Measurements from ENCODE around the gene ZG16.
A peak's percentile ranks its signal among the peaks of the same experiment; 100 is the strongest.
"Not testable (repeated sequence)": the region's sequence is repeated elsewhere in the genome, so short reads cannot be mapped to it uniquely, and the experiment has no call there.

ZG16 gene

DNA sequence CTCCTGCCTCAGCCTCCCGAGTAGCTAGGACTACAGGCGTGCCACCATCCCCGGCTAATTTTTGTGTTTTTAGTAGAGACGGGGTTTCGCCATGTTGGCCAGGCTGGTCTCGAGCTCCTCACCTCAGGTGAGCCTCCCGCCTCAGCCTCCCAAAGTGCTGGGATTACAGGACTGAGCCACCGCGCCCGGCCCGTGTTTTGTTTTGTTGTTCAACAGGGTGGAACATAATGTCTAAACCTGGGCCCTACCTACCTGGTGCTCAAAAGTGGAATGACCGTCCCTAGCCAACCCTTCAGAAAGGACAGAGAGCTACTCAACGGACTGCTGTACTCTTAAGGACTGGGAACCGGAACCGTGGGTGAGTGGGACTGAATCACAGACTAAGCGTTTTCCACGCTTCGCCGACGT is 11.7 kb downstream of the ZG16 start:
- no peak for DNase-seq

DNA sequence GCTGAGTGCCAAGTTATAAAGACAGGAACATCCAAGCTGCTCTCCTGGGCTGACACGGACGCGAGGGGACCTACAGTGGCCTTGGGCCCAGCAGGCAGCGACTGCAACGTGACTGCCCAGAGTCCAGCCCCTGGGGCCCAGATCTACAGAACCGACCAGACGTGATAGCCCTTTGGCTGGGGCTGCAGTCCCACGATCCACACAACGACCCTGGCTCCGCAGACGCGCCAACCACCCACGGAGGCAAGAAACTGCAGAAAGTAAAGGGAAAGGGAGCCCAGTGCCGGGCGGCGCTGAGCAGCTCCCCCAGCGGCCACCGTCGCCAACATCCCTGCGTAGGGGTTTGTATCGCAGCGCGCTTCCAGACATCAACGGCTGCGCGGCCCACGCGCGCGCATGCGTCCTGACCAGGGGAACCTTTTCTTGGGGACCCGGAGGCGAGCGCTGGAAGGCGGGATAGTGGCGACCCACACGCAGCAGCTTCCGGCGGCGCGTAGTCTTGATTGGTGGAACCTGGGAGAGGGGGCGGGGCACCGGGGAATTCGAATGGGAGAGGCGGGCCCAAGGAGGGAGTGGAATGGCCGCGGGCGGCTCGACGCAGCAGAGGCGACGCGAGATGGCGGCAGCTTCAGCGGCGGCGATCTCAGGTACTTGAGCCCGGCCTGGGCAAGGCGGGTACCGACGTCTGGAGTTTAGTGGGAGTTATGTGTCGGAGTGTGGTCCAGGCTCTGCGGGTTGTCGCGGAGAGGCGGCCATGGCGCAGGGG is 12.3 kb downstream of the ZG16 start, which contains the start of gene KIF22:
Gene KIF22 (plus strand): TSS at position 569 of the 766 bp plus-strand sequence. CDS start 9 bp downstream, at position 578.
- DNase-seq: peak; percentile 100

DNA sequence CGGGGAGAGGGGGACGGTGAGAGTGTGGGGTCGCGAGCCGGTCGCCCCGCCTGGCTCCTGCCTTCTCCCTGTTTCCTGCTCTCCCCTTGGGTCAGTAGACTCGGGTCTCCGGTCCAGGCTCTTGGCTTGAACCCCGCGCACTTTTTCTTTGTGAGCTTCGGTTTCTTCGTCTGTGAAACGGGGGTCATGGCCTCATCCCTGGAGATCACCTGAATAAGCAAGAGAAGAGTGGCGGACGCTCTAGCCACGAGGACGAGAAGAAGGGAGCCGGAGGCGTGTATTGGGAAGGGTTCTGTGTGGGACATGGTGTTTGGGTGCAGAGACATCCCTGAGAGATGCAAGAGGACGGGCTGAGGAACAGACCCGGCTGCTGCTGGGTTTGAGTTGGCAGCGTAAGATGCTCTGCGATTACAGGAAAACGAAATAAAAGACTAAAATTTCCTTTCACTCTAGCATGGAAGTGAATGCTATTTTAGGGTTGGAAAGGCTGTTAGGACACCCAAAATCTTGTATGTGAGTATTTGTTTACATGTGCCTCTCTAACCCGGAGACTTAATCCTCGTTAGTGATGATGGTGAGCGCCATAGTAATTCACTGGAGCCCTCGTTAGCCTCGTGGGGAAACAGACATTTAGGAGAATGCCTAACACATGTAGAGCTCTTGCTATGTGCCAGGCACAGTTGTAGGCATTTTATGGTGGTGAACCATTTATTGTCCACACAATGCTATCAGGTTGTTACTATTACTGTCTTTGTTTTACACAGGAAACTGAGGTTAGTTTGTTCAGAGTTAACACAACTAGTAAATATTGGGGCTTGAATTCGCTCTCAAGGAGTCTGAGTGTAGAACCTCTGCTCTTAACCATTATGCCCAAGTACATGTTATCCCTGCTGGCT is 13.1 kb downstream of the ZG16 start:
- no peak for DNase-seq

DNA sequence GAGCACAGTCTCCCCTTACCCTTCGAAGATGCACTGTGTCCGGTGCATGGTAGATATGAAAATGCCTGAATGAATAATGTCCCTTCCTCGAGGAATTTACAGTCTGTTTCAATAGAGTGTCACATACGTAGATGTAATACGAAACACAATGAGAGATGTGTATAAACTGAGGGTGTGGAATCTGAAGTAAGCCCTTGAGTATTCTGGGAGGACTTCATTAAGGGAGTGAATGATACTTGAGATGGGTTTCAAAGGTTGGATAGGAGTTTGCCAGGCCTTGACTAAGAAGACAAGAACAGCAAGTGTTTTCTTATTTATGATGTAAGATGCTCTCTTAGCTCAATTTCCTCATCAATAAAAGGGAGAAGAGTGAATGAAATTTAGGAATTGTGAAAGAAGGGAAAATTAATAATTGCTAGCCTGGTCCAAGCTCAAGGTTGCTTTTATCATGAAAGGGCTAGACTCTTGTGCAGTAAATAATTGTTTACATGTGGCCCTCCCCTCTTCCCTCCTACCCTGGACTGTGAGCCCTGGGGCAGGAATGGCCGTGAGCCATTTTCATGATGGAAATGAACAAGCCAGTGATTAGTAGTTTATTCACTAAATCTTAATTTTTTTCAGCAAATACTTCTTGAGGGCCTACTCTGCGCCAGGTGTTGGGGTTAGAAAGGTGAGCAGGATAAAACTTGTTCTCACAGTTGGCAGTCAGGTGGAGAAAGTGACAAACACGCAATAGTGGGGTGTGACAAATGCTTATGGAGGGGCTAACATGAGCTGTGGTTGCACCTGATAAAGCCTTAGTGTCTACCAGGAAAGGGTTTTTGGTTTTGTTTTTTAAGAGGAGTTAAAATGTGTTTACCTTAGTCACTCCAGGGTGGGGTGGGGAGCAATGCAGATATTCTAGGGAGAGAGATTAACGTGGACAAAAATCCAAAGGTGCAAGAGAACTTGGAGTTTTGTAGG is 14.1 kb downstream of the ZG16 start:
- no peak for DNase-seq

DNA sequence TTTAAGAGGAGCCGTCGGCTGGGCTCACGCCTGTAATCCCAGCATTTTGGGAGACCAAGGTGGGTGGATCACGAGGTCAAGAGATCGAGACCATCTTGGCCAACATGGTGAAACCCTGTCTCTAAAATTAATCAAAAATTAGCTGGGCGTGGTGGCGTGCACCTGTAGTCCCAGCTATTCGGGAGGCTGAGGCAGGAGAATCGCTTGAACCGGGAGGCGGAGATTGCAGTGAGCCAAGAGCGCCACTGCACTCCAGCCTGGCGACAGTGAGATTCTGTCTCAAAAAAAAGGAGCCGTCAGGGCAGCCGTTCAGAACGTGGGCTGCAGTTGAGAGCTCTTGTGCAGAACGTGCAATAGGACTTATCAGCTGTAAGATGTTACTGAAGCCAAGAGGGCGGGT is 15.1 kb downstream of the ZG16 start:
- not testable (repeated sequence) for DNase-seq

DNA sequence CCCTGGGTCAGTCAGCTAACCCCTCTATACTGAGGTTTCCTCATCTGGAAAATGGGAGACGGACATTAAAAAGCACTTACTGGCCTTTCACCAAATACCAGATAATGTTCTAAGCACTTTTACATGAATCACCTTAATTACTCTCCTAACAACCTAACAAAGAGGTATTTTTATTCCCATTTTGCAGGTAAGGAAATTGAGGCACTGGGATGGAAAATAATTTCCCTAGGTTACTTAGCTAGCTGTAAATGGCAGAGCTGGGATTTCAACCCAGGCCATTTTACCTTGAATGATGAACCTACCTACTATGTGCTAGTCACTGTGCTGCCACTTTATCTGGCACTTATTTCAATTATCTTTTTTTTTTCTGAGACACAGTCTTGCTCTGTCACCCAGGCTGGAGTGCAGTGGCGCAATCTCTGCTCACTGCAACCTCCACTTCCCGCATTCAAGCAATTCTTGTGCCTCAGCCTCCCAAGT is 16.2 kb downstream of the ZG16 start:
- DNase-seq: no peak

DNA sequence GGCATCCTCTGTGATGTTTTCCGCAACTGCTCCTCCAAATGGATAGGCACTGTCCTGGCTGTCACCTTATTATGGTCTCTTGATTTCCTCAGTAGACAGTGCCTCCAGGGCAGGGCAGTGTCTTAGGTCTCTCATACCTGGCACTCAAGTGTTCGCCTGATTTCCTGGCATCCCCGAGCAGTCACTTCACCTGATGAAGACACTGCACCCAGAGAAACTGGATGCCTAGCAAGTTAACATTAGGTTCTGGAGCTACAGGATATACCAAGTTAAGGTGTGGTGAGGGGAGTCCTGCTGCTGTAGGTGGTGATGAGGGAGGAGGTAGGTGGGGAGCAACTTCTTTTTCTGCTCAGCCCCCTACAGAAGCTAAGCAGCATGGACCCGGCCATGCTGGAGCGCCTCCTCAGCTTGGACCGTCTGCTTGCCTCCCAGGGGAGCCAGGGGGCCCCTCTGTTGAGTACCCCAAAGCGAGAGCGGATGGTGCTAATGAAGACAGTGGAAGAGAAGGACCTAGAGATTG is 24.4 kb downstream of the ZG16 start:
- DNase-seq: no peak

DNA sequence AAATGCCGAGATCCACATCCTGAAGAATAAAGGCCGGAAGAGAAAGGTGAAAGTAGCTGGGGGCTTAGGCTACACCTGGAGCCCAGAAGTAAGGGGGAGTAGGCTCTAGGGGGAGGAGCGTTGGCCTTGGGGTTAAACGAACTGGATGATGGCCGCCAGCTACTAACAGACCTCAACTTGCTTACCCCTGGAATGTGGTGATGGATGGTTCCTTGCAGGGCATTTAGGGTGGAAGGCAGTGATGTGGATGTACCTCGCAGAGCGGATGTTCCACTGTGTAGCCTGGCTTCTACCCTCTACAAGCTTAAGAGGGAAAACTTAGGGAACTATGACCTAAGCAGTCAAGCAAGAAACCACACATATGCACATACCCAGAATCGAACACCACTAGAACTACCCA is 26.0 kb downstream of the ZG16 start:
- no peak for DNase-seq

DNA sequence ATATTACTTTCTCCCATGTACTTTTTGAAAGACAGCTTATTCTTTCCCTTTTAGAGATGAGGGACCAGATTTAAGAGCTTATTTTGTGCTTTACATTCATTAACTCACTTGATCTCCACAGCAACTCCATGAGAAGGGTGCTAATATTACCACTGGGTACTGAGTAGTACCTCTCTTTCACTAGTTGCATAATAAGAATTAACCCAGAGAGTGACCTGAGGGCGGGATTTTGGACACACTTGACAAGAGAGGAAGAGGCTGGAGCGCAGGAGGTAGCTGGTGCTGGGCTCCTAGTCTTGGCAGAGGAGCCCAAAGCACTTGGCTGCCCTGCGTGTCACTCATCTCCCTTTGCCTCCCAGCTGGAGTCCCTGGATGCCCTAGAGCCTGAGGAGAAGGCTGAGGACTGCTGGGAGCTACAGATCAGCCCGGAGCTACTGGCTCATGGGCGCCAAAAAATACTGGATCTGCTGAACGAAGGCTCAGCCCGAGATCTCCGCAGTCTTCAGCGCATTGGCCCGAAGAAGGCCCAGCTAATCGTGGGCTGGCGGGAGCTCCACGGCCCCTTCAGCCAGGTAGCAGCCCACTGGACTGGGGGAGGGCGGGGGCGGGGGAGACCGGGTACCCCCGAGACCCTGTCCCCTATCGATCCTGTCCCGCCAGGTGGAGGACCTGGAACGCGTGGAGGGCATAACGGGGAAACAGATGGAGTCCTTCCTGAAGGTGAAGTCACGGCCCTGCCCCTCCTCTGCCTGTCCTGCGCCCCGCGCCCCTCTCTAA is 26.6 kb downstream of the ZG16 start:
- DNase-seq: no peak

DNA sequence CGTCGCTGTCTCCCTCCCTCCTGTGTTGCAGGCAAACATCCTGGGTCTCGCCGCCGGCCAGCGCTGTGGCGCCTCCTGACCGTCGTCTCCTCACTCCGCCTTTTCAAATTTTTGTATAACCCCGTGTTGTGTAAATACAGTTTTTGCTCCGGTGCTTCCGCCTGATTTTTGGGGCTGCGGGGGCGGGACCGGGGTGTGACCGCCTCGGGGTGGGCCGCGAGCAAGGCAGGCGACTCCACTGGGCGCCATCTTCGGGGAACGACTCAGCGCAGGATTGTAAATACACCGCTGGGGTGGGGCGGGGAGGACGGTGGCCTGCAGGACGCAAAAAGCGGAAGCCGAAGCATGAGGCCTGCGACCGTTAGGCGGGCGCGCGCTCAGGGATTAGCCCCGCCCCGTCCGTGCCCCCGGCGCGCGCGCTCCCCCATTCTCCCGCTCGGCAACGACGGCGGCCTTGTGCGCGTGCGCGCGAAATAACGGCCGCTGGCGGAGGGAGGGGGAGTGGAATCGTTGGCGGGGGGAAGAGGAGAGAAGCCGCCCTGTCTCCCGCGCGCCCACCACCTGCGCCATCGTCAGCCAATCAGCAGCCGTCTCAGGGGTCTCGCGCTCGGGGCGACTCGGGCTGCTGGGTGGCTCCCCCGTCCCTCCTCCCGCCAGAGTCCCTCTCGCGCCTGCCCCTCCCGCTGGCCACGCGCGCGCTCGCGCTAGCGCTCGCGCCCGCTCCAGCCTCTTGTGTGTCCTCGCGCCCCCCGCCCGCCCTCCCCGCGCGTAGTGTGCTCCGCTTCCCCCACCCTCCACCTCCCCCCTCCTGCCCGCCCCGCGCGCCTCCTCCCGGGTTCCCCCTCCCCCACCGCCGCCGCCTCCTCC is 27.4 kb downstream of the ZG16 start:
- peak; percentile 98 for DNase-seq

DNA sequence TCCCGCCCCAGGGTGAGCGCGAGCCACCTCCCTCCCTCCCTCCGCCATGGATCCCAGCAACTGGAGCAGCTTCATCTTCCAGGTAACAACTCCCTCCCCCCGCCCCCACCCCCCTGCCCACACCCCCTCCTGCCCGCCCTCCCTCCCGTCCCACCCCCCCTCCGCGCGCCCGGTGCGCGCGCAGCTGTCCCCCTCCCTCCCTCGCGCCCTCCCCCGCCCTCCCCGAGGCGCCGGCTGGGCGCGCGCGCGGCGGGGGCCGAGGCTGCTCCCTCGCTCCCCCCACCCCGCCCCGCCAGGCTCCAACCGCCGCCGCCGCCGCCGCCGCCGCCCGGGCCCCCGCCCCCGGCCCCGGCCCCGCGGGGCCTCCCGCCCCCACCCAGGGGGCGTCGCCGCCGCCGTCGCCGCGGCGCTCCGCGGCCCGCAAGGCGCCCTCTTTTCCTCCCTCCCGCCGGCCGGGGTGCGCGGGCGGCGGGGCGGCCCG is 28.1 kb downstream of the ZG16 start, which contains the start of gene MAZ:
Gene MAZ (plus strand): TSS at position 431 of the 481 bp plus-strand sequence. CDS start 173 bp downstream, outside the sequence.
- DNase-seq: no peak

DNA sequence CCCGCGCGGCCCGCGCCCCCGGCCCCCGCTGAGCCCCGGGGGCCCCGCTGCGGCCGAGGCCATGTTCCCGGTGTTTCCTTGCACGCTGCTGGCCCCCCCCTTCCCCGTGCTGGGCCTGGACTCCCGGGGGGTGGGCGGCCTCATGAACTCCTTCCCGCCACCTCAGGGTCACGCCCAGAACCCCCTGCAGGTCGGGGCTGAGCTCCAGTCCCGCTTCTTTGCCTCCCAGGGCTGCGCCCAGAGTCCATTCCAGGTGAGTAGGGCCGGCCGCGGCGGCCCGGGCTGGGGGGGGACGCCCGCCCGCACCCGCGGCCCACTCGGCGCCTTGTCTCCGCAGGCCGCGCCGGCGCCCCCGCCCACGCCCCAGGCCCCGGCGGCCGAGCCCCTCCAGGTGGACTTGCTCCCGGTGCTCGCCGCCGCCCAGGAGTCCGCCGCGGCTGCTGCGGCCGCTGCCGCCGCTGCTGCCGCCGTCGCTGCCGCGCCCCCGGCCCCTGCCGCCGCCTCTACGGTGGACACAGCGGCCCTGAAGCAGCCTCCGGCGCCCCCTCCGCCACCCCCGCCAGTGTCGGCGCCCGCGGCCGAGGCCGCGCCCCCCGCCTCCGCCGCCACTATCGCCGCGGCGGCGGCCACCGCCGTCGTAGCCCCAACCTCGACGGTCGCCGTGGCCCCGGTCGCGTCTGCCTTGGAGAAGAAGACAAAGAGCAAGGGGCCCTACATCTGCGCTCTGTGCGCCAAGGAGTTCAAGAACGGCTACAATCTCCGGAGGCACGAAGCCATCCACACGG is 28.8 kb downstream of the ZG16 start:
- DNase-seq: no peak

DNA sequence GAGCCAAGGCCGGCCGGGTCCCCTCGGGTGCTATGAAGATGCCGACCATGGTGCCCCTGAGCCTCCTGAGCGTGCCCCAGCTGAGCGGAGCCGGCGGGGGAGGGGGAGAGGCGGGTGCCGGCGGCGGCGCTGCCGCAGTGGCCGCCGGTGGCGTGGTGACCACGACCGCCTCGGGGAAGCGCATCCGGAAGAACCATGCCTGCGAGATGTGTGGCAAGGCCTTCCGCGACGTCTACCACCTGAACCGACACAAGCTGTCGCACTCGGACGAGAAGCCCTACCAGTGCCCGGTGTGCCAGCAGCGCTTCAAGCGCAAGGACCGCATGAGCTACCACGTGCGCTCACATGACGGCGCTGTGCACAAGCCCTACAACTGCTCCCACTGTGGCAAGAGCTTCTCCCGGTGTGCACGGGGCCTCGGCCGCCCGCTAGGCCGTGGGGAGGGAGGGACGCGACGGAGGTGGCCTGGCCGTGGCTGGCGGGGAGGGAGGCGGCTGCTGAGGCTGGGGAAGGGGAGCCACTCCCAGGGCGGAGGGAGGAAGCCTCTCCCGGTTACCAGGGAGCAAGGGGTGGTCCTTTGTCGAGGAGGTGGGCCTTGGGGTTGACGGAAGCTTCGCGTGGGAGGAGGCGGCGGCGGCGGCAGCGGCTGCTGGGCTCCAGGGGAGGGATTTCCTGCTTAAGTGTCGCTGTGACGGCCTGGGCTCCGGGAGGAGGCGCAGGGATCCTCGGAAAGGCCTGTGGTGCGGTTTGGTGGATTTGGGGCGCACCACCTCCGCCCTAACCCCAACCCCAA is 29.6 kb downstream of the ZG16 start:
- DNase-seq: peak; percentile 92

DNA sequence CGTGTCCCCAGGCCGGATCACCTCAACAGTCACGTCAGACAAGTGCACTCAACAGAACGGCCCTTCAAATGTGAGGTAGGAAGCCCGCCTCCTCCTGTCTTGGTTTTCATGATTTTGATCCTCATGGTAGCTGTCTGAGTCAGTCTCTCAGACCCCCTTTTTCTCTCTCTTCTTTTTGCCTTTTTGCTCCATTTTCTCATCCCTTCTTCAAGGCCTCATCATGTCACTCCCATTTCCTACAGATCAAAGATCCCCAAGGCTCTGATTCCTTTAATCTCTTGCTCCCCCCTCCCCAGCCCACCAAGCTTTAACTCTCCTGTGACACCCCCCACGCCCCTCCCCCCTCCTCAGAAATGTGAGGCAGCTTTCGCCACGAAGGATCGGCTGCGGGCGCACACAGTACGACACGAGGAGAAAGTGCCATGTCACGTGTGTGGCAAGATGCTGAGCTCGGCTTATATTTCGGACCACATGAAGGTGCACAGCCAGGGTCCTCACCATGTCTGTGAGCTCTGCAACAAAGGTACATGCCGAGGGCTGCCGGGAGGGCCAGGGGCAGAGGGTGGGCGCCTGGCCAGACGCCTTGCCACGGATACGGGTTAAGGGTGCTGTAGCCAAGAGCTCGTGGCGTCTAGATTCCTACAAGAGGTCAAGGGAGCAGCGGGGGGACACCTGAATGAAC is 30.3 kb downstream of the ZG16 start:
- DNase-seq: no peak

DNA sequence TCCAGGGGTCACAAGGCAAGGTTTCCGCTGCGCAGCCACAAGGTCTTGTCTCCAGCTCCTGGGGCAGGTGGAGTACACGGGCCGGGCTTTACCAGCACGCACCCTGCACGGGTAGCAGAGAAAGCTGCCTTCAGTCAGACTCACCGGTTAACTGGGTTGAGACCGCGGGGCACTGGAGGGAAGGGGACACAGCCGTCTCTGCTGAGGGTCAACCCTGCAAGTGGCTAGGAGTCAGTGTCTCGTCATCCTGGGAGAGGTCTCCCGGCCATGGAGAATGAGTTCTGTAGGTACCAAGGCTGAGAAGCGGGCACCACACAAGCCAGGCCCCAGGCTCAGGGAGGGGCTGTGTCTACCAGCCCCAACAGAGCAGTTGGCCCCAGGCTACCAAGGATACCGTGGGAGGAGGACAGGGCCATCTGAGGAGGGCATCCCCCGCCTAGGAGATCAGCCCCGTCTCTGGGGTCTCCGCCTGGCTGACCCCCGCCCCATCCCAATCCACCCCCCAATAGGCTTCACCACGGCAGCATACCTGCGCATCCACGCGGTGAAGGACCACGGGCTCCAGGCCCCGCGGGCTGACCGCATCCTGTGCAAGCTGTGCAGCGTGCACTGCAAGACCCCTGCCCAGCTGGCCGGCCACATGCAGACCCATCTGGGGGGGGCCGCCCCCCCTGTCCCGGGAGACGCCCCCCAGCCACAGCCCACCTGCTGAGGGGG is 31.1 kb downstream of the ZG16 start:
- no peak for DNase-seq

DNA sequence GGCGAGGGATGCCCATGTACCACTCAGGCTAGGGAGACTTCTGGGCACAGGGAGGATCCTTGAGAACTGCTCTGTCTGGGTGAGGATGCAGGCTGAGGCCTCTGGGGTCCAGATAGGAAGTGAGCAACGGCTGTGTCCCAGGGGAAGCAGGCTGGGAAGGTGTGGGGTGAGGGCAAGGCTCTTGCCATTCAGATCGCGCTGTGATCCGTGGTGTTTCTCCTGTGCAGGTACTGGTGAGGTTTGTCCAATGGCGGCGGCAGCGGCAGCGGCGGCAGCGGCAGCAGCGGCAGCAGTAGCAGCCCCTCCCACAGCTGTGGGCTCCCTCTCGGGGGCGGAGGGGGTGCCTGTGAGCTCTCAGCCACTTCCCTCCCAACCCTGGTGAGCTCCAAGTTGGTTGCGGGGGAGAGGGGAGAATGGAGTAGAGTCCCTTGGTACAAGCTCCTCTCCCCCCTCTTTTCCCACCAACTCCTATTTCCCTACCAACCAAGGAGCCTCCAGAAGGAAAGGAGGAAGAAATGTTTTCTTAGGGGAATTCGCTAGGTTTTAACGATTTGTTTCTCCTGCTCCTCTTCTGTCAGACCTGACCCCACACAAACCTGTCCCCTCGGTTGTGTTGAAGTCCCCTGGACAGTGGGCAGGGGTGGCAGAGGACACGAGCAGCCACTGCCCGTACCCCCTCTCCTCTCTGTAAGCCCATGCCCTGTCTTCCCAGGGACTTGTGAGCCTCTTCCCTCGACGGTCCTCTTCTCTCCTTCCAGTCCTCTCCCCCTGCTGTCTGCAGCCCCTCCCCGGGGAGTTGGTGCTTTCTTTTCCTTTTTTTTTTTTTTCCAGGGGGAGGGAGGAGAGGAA is 32.0 kb downstream of the ZG16 start:
- DNase-seq: peak; percentile 54

All from central memory CD4-positive, alpha-beta T cell (primary cell).